Sigmoid colon (tissue), 4 donors: Measurements from ENCODE around the gene WDR33.

ENCODE experiments used
- CTCF ChIP-seq, 4 experiments: fragments of 450-650 bp in 3 of 4; fragments of 200-600 bp in 1 of 4; IDR thresholded peaks; one replicate each; pipeline ENCODE4 v1.5.1; 2016 to 2019; ENCODE audit warnings: antibody characterized with exemption in 4 of 4, mild to moderate bottlenecking in 3 of 4, moderate library complexity in 2 of 4
- EP300 ChIP-seq, 4 donors: sonication (generic); formaldehyde crosslinking; IDR thresholded peaks; one replicate each; pipeline ENCODE4 v1.6.1; 2017; ENCODE audit warnings: antibody characterized with exemption in 4 of 4
- POLR2A ChIP-seq, 2 donors: fragments of 450-650 bp; IDR thresholded peaks; one replicate each; pipeline ENCODE4 v1.6.1; 2016; ENCODE audit warnings: antibody characterized with exemption in 2 of 2, mild to moderate bottlenecking in 2 of 2, moderate library complexity in 2 of 2
- POLR2AphosphoS5 ChIP-seq, 4 donors: sonication (generic); formaldehyde crosslinking; IDR thresholded peaks; one replicate each; pipeline ENCODE4 v1.6.1; 2017; ENCODE audit warnings: antibody characterized with exemption in 4 of 4

DNA sequence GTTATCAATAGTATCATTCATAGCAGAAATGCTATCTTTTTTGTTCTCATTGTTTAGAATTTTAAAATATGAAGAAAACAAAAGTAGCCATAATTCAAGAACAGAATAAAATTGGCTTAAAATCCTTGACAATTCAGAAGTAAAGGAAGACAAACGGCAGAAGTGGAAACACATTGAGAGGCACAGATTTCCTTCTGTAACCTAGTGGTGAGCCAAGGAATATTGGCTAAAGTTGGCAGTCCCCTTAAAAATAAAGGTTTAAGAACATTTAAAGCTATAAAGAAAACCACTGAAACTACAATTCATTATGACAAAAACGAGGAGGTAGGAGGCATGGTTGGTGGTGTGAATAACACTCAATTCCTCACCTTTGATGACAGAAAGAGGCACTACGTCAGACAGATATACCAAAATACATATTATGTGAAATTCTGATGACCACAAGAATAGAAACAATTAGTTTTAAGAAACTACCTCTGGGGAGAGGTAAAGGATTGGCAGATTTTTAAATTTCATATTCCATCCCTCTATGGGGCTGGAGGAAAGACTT lies 67.4 kb downstream of the WDR33 start:
- no peak for TF ChIP-seq CTCF (IDR thresholded peaks at IDR 0.05)
- TF ChIP-seq POLR2A (IDR thresholded peaks at IDR 0.05), result no peak
- no peak for TF ChIP-seq POLR2AphosphoS5 (IDR thresholded peaks at IDR 0.05)
- TF ChIP-seq EP300 (IDR thresholded peaks at IDR 0.05), result no peak
